ENCODE results near the gene MACROH2A1.

Gene MACROH2A1

GRCh38 chr5:135423846-135424168, 24.8 kb upstream of the MACROH2A1 start:
- TF ChIP-seq NFIC (IDR thresholded peaks at IDR 0.05), result no peak
- no peak for TF ChIP-seq TCF12 (IDR thresholded peaks at IDR 0.05; ENCODE audit: low read depth)
- TF ChIP-seq EGR1 (IDR thresholded peaks at IDR 0.05), result no peak
- no peak for TF ChIP-seq RAD21 (IDR thresholded peaks at IDR 0.05; ENCODE audit: low read depth)
- TF ChIP-seq USF1 (IDR thresholded peaks at IDR 0.05), result no peak
- TF ChIP-seq MAX (IDR thresholded peaks at IDR 0.05), result no peak
- no peak for TF ChIP-seq CREB1 (IDR thresholded peaks at IDR 0.05; ENCODE audit: low read depth)
- no peak for TF ChIP-seq TEAD4 (IDR thresholded peaks at IDR 0.05)
- TF ChIP-seq EP300 (IDR thresholded peaks at IDR 0.05; ENCODE audit: borderline replicate concordance), result no peak
- no peak for TF ChIP-seq REST (IDR thresholded peaks at IDR 0.05; ENCODE audit: low read depth)
- no peak for TF ChIP-seq FOXM1 (IDR thresholded peaks at IDR 0.05; ENCODE audit: borderline replicate concordance, low read depth)
- TF ChIP-seq YY1 (IDR thresholded peaks at IDR 0.05; ENCODE audit: low read depth), result no peak
- no peak for TF ChIP-seq ZBTB7A (IDR thresholded peaks at IDR 0.05; ENCODE audit: low read depth)
- no peak for TF ChIP-seq TAF1 (IDR thresholded peaks at IDR 0.05; ENCODE audit: low read depth)
- no peak for TF ChIP-seq CEBPB (IDR thresholded peaks at IDR 0.05)

GRCh38 chr5:135423146-135423845, 24.3 kb upstream of the MACROH2A1 start:
- TF ChIP-seq TAF1 (IDR thresholded peaks at IDR 0.05; ENCODE audit: low read depth) (no peak), EP300 (IDR thresholded peaks at IDR 0.05; ENCODE audit: borderline replicate concordance) (no peak), CREB1 (IDR thresholded peaks at IDR 0.05; ENCODE audit: low read depth) (no peak), TEAD4 (IDR thresholded peaks at IDR 0.05) (no peak), CEBPB (IDR thresholded peaks at IDR 0.05) (no peak), USF1 (IDR thresholded peaks at IDR 0.05) (no peak), FOXM1 (IDR thresholded peaks at IDR 0.05; ENCODE audit: borderline replicate concordance, low read depth) (no peak), REST (IDR thresholded peaks at IDR 0.05; ENCODE audit: low read depth) (no peak), ZBTB7A (IDR thresholded peaks at IDR 0.05; ENCODE audit: low read depth) (no peak), NFIC (IDR thresholded peaks at IDR 0.05) (no peak), MAX (IDR thresholded peaks at IDR 0.05) (no peak), RAD21 (IDR thresholded peaks at IDR 0.05; ENCODE audit: low read depth) (no peak), TCF12 (IDR thresholded peaks at IDR 0.05; ENCODE audit: low read depth) (no peak), YY1 (IDR thresholded peaks at IDR 0.05; ENCODE audit: low read depth) (no peak), EGR1 (IDR thresholded peaks at IDR 0.05) (no peak)

GRCh38 chr5:135422419-135422818, 23.4 kb upstream of the MACROH2A1 start:
- no peak for TF ChIP-seq TAF1 (IDR thresholded peaks at IDR 0.05; ENCODE audit: low read depth)
- no peak for TF ChIP-seq MAX (IDR thresholded peaks at IDR 0.05)
- TF ChIP-seq RAD21 (IDR thresholded peaks at IDR 0.05; ENCODE audit: low read depth), result no peak
- TF ChIP-seq USF1 (IDR thresholded peaks at IDR 0.05), result no peak

- no peak for TF ChIP-seq EP300 (IDR thresholded peaks at IDR 0.05; ENCODE audit: borderline replicate concordance)
- TF ChIP-seq EGR1 (IDR thresholded peaks at IDR 0.05), result no peak
- no peak for TF ChIP-seq YY1 (IDR thresholded peaks at IDR 0.05; ENCODE audit: low read depth)
- no peak for TF ChIP-seq CEBPB (IDR thresholded peaks at IDR 0.05)
- TF ChIP-seq FOXM1 (IDR thresholded peaks at IDR 0.05; ENCODE audit: borderline replicate concordance, low read depth), result no peak
- no peak for TF ChIP-seq TEAD4 (IDR thresholded peaks at IDR 0.05)
- TF ChIP-seq USF1 (IDR thresholded peaks at IDR 0.05), result no peak
- no peak for TF ChIP-seq REST (IDR thresholded peaks at IDR 0.05; ENCODE audit: low read depth)
- TF ChIP-seq ZBTB7A (IDR thresholded peaks at IDR 0.05; ENCODE audit: low read depth), result no peak
- no peak for TF ChIP-seq RAD21 (IDR thresholded peaks at IDR 0.05; ENCODE audit: low read depth)
- TF ChIP-seq MAX (IDR thresholded peaks at IDR 0.05), result no peak
Observed at GRCh38 chr5:135417083-135417482, 18.1 kb upstream of the MACROH2A1 start.

Data from Ishikawa (cell line).